Measurements from ENCODE around the gene DPEP2NB.
"Not testable (repeated sequence)": the region's sequence is repeated elsewhere in the genome, so short reads cannot be mapped to it uniquely, and the experiment has no call there.

Gene DPEP2NB

GRCh38 chr16:68015681-68016080 lies at the start of gene DPEP2NB:
TSS of gene DPEP2NB (minus strand) at chr16:68015911. CDS start at chr16:68015770, 141 bp downstream.
- no peak for DNase-seq (ENCODE audit: low spot score)

- DNase-seq (ENCODE audit: low spot score), result peak; percentile 82
Measured at GRCh38 chr16:68064791-68065365, 49.2 kb upstream of the DPEP2NB start.

GRCh38 chr16:68062910-68063393 lies 47.2 kb upstream of the DPEP2NB start:
- peak; percentile 40 for DNase-seq (ENCODE audit: low spot score)

- no peak for DNase-seq (ENCODE audit: low spot score)
Measured at GRCh38 chr16:68061396-68061795, 45.7 kb upstream of the DPEP2NB start.

GRCh38 chr16:68059804-68060203 lies 44.1 kb upstream of the DPEP2NB start:
- no peak for DNase-seq (ENCODE audit: low spot score)

- no peak for DNase-seq (ENCODE audit: low spot score)
Measured at GRCh38 chr16:68055395-68055794, 39.7 kb upstream of the DPEP2NB start.

- DNase-seq (ENCODE audit: low spot score), result no peak
Measured at GRCh38 chr16:68049449-68049848, 33.7 kb upstream of the DPEP2NB start.

GRCh38 chr16:68047987-68048386 lies 32.3 kb upstream of the DPEP2NB start:
- DNase-seq (ENCODE audit: low spot score), result no peak

- no peak for DNase-seq (ENCODE audit: low spot score)
Measured at GRCh38 chr16:68046106-68046505, 30.4 kb upstream of the DPEP2NB start.

- no peak for DNase-seq (ENCODE audit: low spot score)
Measured at GRCh38 chr16:68041783-68042182, 26.1 kb upstream of the DPEP2NB start.

- peak; percentile 91 for DNase-seq (ENCODE audit: low spot score)
Measured at GRCh38 chr16:68040506-68041288, 25.0 kb upstream of the DPEP2NB start.

GRCh38 chr16:68037841-68038597 lies 22.3 kb upstream of the DPEP2NB start:
- no peak for DNase-seq (ENCODE audit: low spot score)

GRCh38 chr16:68035227-68035626 lies 19.5 kb upstream of the DPEP2NB start:
- no peak for DNase-seq (ENCODE audit: low spot score)

- DNase-seq (ENCODE audit: low spot score), result no peak
Measured at GRCh38 chr16:68033101-68033500, 17.4 kb upstream of the DPEP2NB start.

- peak; percentile 17 for DNase-seq (ENCODE audit: low spot score)
Measured at GRCh38 chr16:68031951-68032350, 16.2 kb upstream of the DPEP2NB start.

- not testable (repeated sequence) for DNase-seq (ENCODE audit: low spot score)
Measured at GRCh38 chr16:68030108-68030507, 14.4 kb upstream of the DPEP2NB start.

- no peak for DNase-seq (ENCODE audit: low spot score)
Measured at GRCh38 chr16:68028996-68029395, 13.3 kb upstream of the DPEP2NB start.

GRCh38 chr16:68022728-68023537 lies 7.2 kb upstream of the DPEP2NB start, which contains the start of the genes DDX28 and DUS2:
TSS of gene DDX28 (minus strand) at chr16:68023232. CDS start at chr16:68023202, 30 bp downstream.
TSS of gene DUS2 (plus strand) at chr16:68023284. CDS start at chr16:68038024, 14,740 bp downstream.
- peak; percentile 94 for DNase-seq (ENCODE audit: low spot score)

GRCh38 chr16:68022278-68022727 lies 6.6 kb upstream of the DPEP2NB start:
- DNase-seq (ENCODE audit: low spot score), result no peak

GRCh38 chr16:68021490-68021889 lies 5.8 kb upstream of the DPEP2NB start:
- DNase-seq (ENCODE audit: low spot score), result no peak

GRCh38 chr16:68019167-68019680 lies 3.5 kb upstream of the DPEP2NB start:
- no peak for DNase-seq (ENCODE audit: low spot score)
